Right lobe of liver (tissue), 6 donors: Measurements from ENCODE around the gene SRR. TPM values are rescaled to one million over a fixed set of nuclear protein-coding genes. Genes with fewer than 3 reads are reported as not detected.

Experiments used
- ATAC-seq, 4 donors: fragments of 200-7000 bp; cut with Tn5 transposase; one replicate each; pipeline ENCODE4 v1.9.1; 2020; ENCODE audit warnings: mild to moderate bottlenecking in 4 of 4, moderate library complexity in 4 of 4
- DNase-seq, 3 donors: peaks; one replicate each; pipeline ENCODE4 v3.0.0-alpha.2; 2020
- H3K27ac ChIP-seq, 3 donors: fragments of 200-600 bp; one replicate each; pipeline ENCODE4 v1.8.0; 2022
- H3K27me3 ChIP-seq, 2 donors: fragments of 200-600 bp; one replicate each; pipeline ENCODE4 v1.8.0; 2022
- H3K36me3 ChIP-seq, 4 donors: fragments of 200-600 bp; sonication (generic) in 1 of 4; one replicate each; pipeline versions ENCODE4 v1.5.1 to v1.8.0; 2017 to 2022; ENCODE audit warnings: control low read depth in 1 of 4
- H3K4me1 ChIP-seq, 4 donors: fragments of 200-600 bp; sonication (generic) in 1 of 4; one replicate each; pipeline versions ENCODE4 v1.5.1 to v1.8.0; 2017 to 2022; ENCODE audit warnings: control low read depth in 1 of 4
- H3K4me3 ChIP-seq, 3 donors: fragments of 200-600 bp; one replicate each; pipeline ENCODE4 v1.8.0; 2022
- H3K9me3 ChIP-seq, 4 donors: fragments of 200-600 bp; sonication (generic) in 1 of 4; one replicate each; pipeline versions ENCODE4 v1.5.1 to v1.8.0; 2017 to 2022; ENCODE audit warnings: control low read depth in 1 of 4
- CTCF ChIP-seq, 4 donors: fragments of 200-600 bp in 3 of 4; fragments of 450-650 bp in 1 of 4; IDR thresholded peaks; one replicate each; pipeline versions ENCODE4 v1.5.1 to v1.8.0; 2016 to 2022; ENCODE audit warnings: antibody characterized with exemption in 4 of 4, mild to moderate bottlenecking in 2 of 4
- POLR2A ChIP-seq: fragments of 450-650 bp; IDR thresholded peaks from one replicate; pipeline ENCODE4 v1.6.1; 2017; ENCODE audit warnings: antibody characterized with exemption, mild to moderate bottlenecking
- WGBS: methylation state at CpG from one replicate; pipeline ENCODE4 v1.1.6; 2018; ENCODE audit warnings: low coverage, low lambda C conversion rate; ENCODE audit not compliant: insufficient coverage; ENCODE audit errors: missing lambda C conversion rate; 5-methylcytosine and 5-hydroxymethylcytosine counted together
- intact Hi-C, 2 donors: fragments of 100-400 bp; cut with DNase I; formaldehyde crosslinking; loops; one replicate each; pipeline versions ENCODE4 v1.11.2 to v1.14.1; 2022
- total RNA-seq, 6 experiments: library from RNA; depleted of rRNA in 2 of 6; stranded (reverse); fragments of >200 nt in 2 of 6; fragmentation: NEBNext Ultra II Directional in 3 of 6; extraction: Animal tissue kit (Norgen Biotek cat#: 25700) in 3 of 6; gene quantifications; one replicate each; pipeline versions ENCODE4 v1.1.0 to v1.2.4, GENCODE V29; 2016 to 2023
- donor health status: DM: no; HTN: yes; CAD: no.
- donor health status: DM: no; HTN: no; CAD: no.
- donor health status: DM: no; HTN: no; CAD: no.
- donor health status: DM: no; HTN: yes; CAD: no.
- donor health status: DM: no; HTN: yes; CAD: no.

SRR gene
- total RNA-seq, 6 experiments from 2014 or later, result 2.7 to 10.9 (median 5.9) TPM

- H3K36me3 ChIP-seq, result no peaks in the 10 kb centered on the region
- ATAC-seq (no peak), DNase-seq (no peak)
- intact Hi-C loops, result no loop called here
- H3K4me3 ChIP-seq, result no peak overlapping the region
- WGBS, result 71% methylated on average over 5 of the region's 5 CpGs
- no peaks in the 10 kb centered on the region for H3K9me3 ChIP-seq
- no peaks in the 10 kb centered on the region for H3K27me3 ChIP-seq
- TF ChIP-seq CTCF (IDR thresholded peaks at IDR 0.05) (no peak), POLR2A (no peak)
- H3K27ac ChIP-seq, result no peak overlapping the region
- peaks cover 0 to 7% (median 4%) of the 10 kb centered on the region in 4 donors for H3K4me1 ChIP-seq
Measured at GRCh38 chr17:2343421-2343820, 39.7 kb downstream of the SRR start.

GRCh38 chr17:2344528-2344927, 40.8 kb downstream of the SRR start:
- intact Hi-C loops, result no loop called here
- H3K4me3 ChIP-seq, result no peak overlapping the region
- H3K4me1 ChIP-seq, result peaks cover 0 to 9% (median 5%) of the 10 kb centered on the region in 4 donors
- no peaks in the 10 kb centered on the region for H3K27me3 ChIP-seq
- H3K27ac ChIP-seq, result no peak overlapping the region
- 84% methylated on average over 6 of the region's 10 CpGs for WGBS
- ATAC-seq, result no peak
- no peak for DNase-seq
- H3K36me3 ChIP-seq, result no peaks in the 10 kb centered on the region
- H3K9me3 ChIP-seq, result no peaks in the 10 kb centered on the region
- no peak for TF ChIP-seq CTCF (IDR thresholded peaks at IDR 0.05)
- TF ChIP-seq POLR2A, result no peak

GRCh38 chr17:2346475-2346874, 42.7 kb downstream of the SRR start:
- Histone ChIP-seq H3K4me3 (no peak overlapping the region), H3K27ac (no peak overlapping the region), H3K27me3 (no peaks in the 10 kb centered on the region), H3K36me3 (no peaks in the 10 kb centered on the region), H3K9me3 (no peaks in the 10 kb centered on the region), H3K4me1 (peaks cover 0 to 9% (median 5%) of the 10 kb centered on the region in 4 donors)
- whole genome bisulfite sequencing, result no CpG with 5 or more reads among the region's 8 CpGs
- ATAC-seq (no peak), DNase-seq (no peak)
- intact Hi-C loops, result no loop called here
- no peak for TF ChIP-seq POLR2A
- no peak for TF ChIP-seq CTCF (IDR thresholded peaks at IDR 0.05)

- no peak for TF ChIP-seq POLR2A
- no peak for TF ChIP-seq CTCF (IDR thresholded peaks at IDR 0.05)
- H3K36me3 ChIP-seq, result no peaks in the 10 kb centered on the region
- no peak overlapping the region for H3K4me3 ChIP-seq
- no peaks in the 10 kb centered on the region for H3K27me3 ChIP-seq
- 23% methylated on average over 3 of the region's 11 CpGs for WGBS
- H3K4me1 ChIP-seq, result peaks cover 2 to 9% (median 5%) of the 10 kb centered on the region in 4 donors
- intact Hi-C loops, result no loop called here
- peak; percentile 84 to 91 (median 85) for DNase-seq
- H3K9me3 ChIP-seq, result no peaks in the 10 kb centered on the region
- peak; percentile 96 to 98 (median 98) for ATAC-seq
- H3K27ac ChIP-seq, result peak overlapping the region in 2 of 3 donors; percentile 18 to 35
Measured at GRCh38 chr17:2347805-2348685, 44.3 kb downstream of the SRR start.
